Muscle layer of duodenum (tissue), 2 donors: ENCODE results near the gene ABTB2.

Source experiments
- H3K27ac ChIP-seq: one replicate; pipeline ENCODE4 v1.7.0; 2013; ENCODE audit warnings: mild to moderate bottlenecking, low read length
- H3K27me3 ChIP-seq: one replicate; pipeline ENCODE4 v1.7.0; 2013; ENCODE audit warnings: low read depth, mild to moderate bottlenecking, control low read depth, low read length
- H3K36me3 ChIP-seq, 2 donors: one replicate each; pipeline ENCODE4 v1.7.0; 2013; ENCODE audit warnings: low read length in 2 of 2, control low read depth in 1 of 2, mild to moderate bottlenecking in 1 of 2; ENCODE audit not compliant: insufficient read depth in 2 of 2, control insufficient read depth in 1 of 2
- H3K4me1 ChIP-seq, 2 donors: one replicate each; pipeline ENCODE4 v1.7.0; 2013; ENCODE audit warnings: low read length in 2 of 2, mild to moderate bottlenecking in 2 of 2, control low read depth in 1 of 2, moderate library complexity in 1 of 2; ENCODE audit not compliant: insufficient read depth in 2 of 2, control insufficient read depth in 1 of 2
- H3K4me3 ChIP-seq, 2 donors: one replicate each; pipeline ENCODE4 v1.7.0; 2013; ENCODE audit warnings: low read length in 2 of 2, low read depth in 1 of 2, mild to moderate bottlenecking in 1 of 2
- H3K9me3 ChIP-seq, 2 donors: one replicate each; pipeline ENCODE4 v1.7.0; 2013; ENCODE audit warnings: low read length in 2 of 2, control low read depth in 1 of 2, mild to moderate bottlenecking in 1 of 2; ENCODE audit not compliant: control insufficient read depth in 1 of 2
- donor health status: healthy.

ABTB2 gene

GRCh38 chr11:34357701-34358257, at the start of gene ABTB2:
Gene ABTB2 (minus strand): TSS chr11:34358010.
- Histone ChIP-seq H3K27me3 (peaks cover 4% of the 10 kb centered on the region), H3K4me1 (peaks cover 9 to 30% of the 10 kb centered on the region in 2 donors), H3K9me3 (no peaks in the 10 kb centered on the region), H3K27ac (peak within 1 kb of the TSS; percentile 20), H3K36me3 (no peaks in the 10 kb centered on the region), H3K4me3 (peak within 1 kb of the TSS; percentile 75 to 83)

GRCh38 chr11:34407121-34407813, 49.5 kb upstream of the ABTB2 start:
- Histone ChIP-seq H3K4me3 (no peak overlapping the region), H3K4me1 (no peaks in the 10 kb centered on the region), H3K9me3 (no peaks in the 10 kb centered on the region), H3K27me3 (no peaks in the 10 kb centered on the region), H3K36me3 (no peaks in the 10 kb centered on the region), H3K27ac (no peak overlapping the region)

- Histone ChIP-seq H3K4me3 (no peak overlapping the region), H3K9me3 (no peaks in the 10 kb centered on the region), H3K27me3 (no peaks in the 10 kb centered on the region), H3K36me3 (no peaks in the 10 kb centered on the region), H3K27ac (no peak overlapping the region), H3K4me1 (no peaks in the 10 kb centered on the region)
Measured at GRCh38 chr11:34406413-34406812, 48.6 kb upstream of the ABTB2 start.

- no peaks in the 10 kb centered on the region for H3K27me3 ChIP-seq
- no peak overlapping the region for H3K27ac ChIP-seq
- H3K36me3 ChIP-seq: no peaks in the 10 kb centered on the region
- H3K4me3 ChIP-seq: no peak overlapping the region
- H3K4me1 ChIP-seq: no peaks in the 10 kb centered on the region
- H3K9me3 ChIP-seq: no peaks in the 10 kb centered on the region
Measured at GRCh38 chr11:34405079-34405858, 47.5 kb upstream of the ABTB2 start.

GRCh38 chr11:34404280-34404679, 46.5 kb upstream of the ABTB2 start:
- Histone ChIP-seq H3K27ac (no peak overlapping the region), H3K36me3 (no peaks in the 10 kb centered on the region), H3K9me3 (no peaks in the 10 kb centered on the region), H3K4me3 (no peak overlapping the region), H3K27me3 (no peaks in the 10 kb centered on the region), H3K4me1 (no peaks in the 10 kb centered on the region)

GRCh38 chr11:34403431-34403830, 45.6 kb upstream of the ABTB2 start:
- H3K36me3 ChIP-seq: no peaks in the 10 kb centered on the region
- no peaks in the 10 kb centered on the region for H3K27me3 ChIP-seq
- no peaks in the 10 kb centered on the region for H3K4me1 ChIP-seq
- H3K27ac ChIP-seq: no peak overlapping the region
- H3K9me3 ChIP-seq: no peaks in the 10 kb centered on the region
- H3K4me3 ChIP-seq: no peak overlapping the region

GRCh38 chr11:34397811-34398210, 40.0 kb upstream of the ABTB2 start:
- Histone ChIP-seq H3K4me1 (peaks cover 0 to 3% of the 10 kb centered on the region in 2 donors), H3K9me3 (peaks cover 0 to 5% of the 10 kb centered on the region in 2 donors), H3K36me3 (no peaks in the 10 kb centered on the region), H3K27me3 (no peaks in the 10 kb centered on the region), H3K27ac (no peak overlapping the region), H3K4me3 (no peak overlapping the region)

- Histone ChIP-seq H3K27ac (no peak overlapping the region), H3K4me1 (peaks cover 0 to 3% of the 10 kb centered on the region in 2 donors), H3K9me3 (peaks cover 0 to 7% of the 10 kb centered on the region in 2 donors), H3K4me3 (no peak overlapping the region), H3K36me3 (no peaks in the 10 kb centered on the region), H3K27me3 (no peaks in the 10 kb centered on the region)
Measured at GRCh38 chr11:34397120-34397519, 39.3 kb upstream of the ABTB2 start.

- no peak overlapping the region for H3K4me3 ChIP-seq
- peaks cover 0 to 7% of the 10 kb centered on the region in 2 donors for H3K9me3 ChIP-seq
- H3K27ac ChIP-seq: no peak overlapping the region
- H3K4me1 ChIP-seq: peaks cover 0 to 3% of the 10 kb centered on the region in 2 donors
- H3K27me3 ChIP-seq: no peaks in the 10 kb centered on the region
- H3K36me3 ChIP-seq: no peaks in the 10 kb centered on the region
Measured at GRCh38 chr11:34395916-34396550, 38.2 kb upstream of the ABTB2 start.

- no peak overlapping the region for H3K27ac ChIP-seq
- no peaks in the 10 kb centered on the region for H3K36me3 ChIP-seq
- H3K4me3 ChIP-seq: no peak overlapping the region
- peaks cover 0 to 3% of the 10 kb centered on the region in 2 donors for H3K4me1 ChIP-seq
- no peaks in the 10 kb centered on the region for H3K27me3 ChIP-seq
- H3K9me3 ChIP-seq: peaks cover 0 to 7% of the 10 kb centered on the region in 2 donors
Measured at GRCh38 chr11:34394771-34395300, 37.0 kb upstream of the ABTB2 start.

GRCh38 chr11:34387653-34388052, 29.8 kb upstream of the ABTB2 start:
- Histone ChIP-seq H3K4me1 (no peaks in the 10 kb centered on the region), H3K4me3 (no peak overlapping the region), H3K27ac (no peak overlapping the region), H3K9me3 (peaks cover 0 to 2% of the 10 kb centered on the region in 2 donors), H3K36me3 (no peaks in the 10 kb centered on the region), H3K27me3 (no peaks in the 10 kb centered on the region)
